OCI-LY3 (cell line): ENCODE measurements around the gene FMNL3.

ENCODE experiments used
- CTCF ChIP-seq: fragments of 200-600, 300-600 bp; sonication (generic); IDR thresholded peaks from 2 replicates; pipeline ENCODE4 v1.5.1; 2014; ENCODE audit warnings: antibody characterized with exemption, low read length, low read depth
- EZH2phosphoT487 ChIP-seq: fragments of 200-600 bp; shearing (Covaris generic); IDR thresholded peaks from 2 replicates; pipeline ENCODE4 v1.6.1; 2018; ENCODE audit warnings: antibody characterized with exemption, mixed run types, low read depth

GRCh38 chr12:49669796-49670195 lies 37.4 kb downstream of the FMNL3 start:
- no peak for TF ChIP-seq CTCF
- TF ChIP-seq EZH2phosphoT487 = no peak
